Endothelial cell of umbilical vein (primary cell): ENCODE data around the gene ATP6V1E1. TPM values are rescaled to one million over a fixed set of nuclear protein-coding genes. Genes with fewer than 3 reads are reported as not detected.

Experiments
- BruUV-seq: library from RNA; stranded (reverse); fragments of 400-500 nt; replicated peaks from 2 replicates; lab custom pipeline; 2021; lab: Mats Ljungman, UMichigan
- CTCF ChIA-PET: fragments of 300-600, 350-600 bp; sonication (Branson Sonifier 250); formaldehyde crosslinking; loops from one replicate; lab custom pipeline; 2021; ENCODE audit warnings: antibody characterized with exemption, inconsistent platforms; lab: Charles Lee
- POLR2A ChIA-PET: fragments of 300-600, 350-600 bp; sonication (Branson Sonifier 250); formaldehyde crosslinking; loops from one replicate; lab custom pipeline; 2021; ENCODE audit warnings: antibody characterized with exemption, inconsistent platforms; lab: Charles Lee
- DNase-seq: peaks from one replicate; pipeline ENCODE4 v3.0.0-alpha.2; 2011; ENCODE audit warnings: low read depth, low spot score
- FAIRE-seq: peaks from 2 replicates; lab custom pipeline; 2011; peaks lifted over from hg19 to GRCh38; lab: Jason Lieb, UNC
- H2AFZ ChIP-seq: 2 replicates; pipeline ENCODE4 v1.6.0; 2012; ENCODE audit warnings: low read depth, low read length, control low read depth, inconsistent platforms
- H3K27ac ChIP-seq: 2 replicates; pipeline ENCODE4 v1.5.1; 2011; ENCODE audit warnings: low read depth, mild to moderate bottlenecking, control low read depth, low read length, moderate library complexity; ENCODE audit not compliant: insufficient read depth
- H3K27me3 ChIP-seq, 2 experiments: 2 replicates each; pipeline versions ENCODE4 v1.6.0 to v1.6.1; 2011; ENCODE audit warnings: low read length in 2 of 2, mixed read lengths in 1 of 2; ENCODE audit not compliant: control insufficient read depth in 2 of 2, insufficient read depth in 2 of 2
- H3K36me3 ChIP-seq, 2 experiments: 2 replicates in 1 of 2; 3 replicates in 1 of 2; pipeline ENCODE4 v1.5.1; 2011; ENCODE audit warnings: low read length in 2 of 2, mild to moderate bottlenecking in 1 of 2, moderate library complexity in 1 of 2; ENCODE audit not compliant: control insufficient read depth in 2 of 2, insufficient read depth in 2 of 2; ENCODE audit errors: extremely low read depth in 1 of 2
- H3K4me1 ChIP-seq: 3 replicates; pipeline ENCODE4 v1.5.1; 2011; ENCODE audit warnings: mild to moderate bottlenecking, low read length; ENCODE audit not compliant: control insufficient read depth, insufficient read depth; ENCODE audit errors: extremely low read depth
- H3K4me2 ChIP-seq: 2 replicates; pipeline ENCODE4 v1.6.1; 2011; ENCODE audit warnings: low read length, control low read depth, mixed read lengths; ENCODE audit not compliant: insufficient read depth
- H3K4me3 ChIP-seq, 3 experiments: fragments of 200-600 bp in 1 of 3; sonication (generic), shearing (Covaris generic) in 1 of 3; replicated peaks in 1 of 3; 2 replicates each; pipeline ENCODE4 v1.5.1; 2011 to 2016; ENCODE audit warnings: control low read depth in 3 of 3, low read length in 3 of 3, mild to moderate bottlenecking in 2 of 3, inconsistent platforms in 1 of 3, low read depth in 1 of 3, moderate library complexity in 1 of 3; ENCODE audit not compliant: insufficient read depth in 1 of 3
- H3K79me2 ChIP-seq: 2 replicates; pipeline ENCODE4 v1.6.0; 2012; ENCODE audit warnings: low read length, inconsistent platforms; ENCODE audit not compliant: control insufficient read depth, insufficient read depth
- H3K9ac ChIP-seq: replicated peaks from 2 replicates; pipeline ENCODE3; 2011; ENCODE audit warnings: low read length, control low read depth; ENCODE audit not compliant: insufficient read depth; ENCODE audit errors: extremely low read depth
- H3K9me1 ChIP-seq: replicated peaks from 3 replicates; pipeline ENCODE4 v1.6.0; 2011; ENCODE audit warnings: mild to moderate bottlenecking, low read length; ENCODE audit not compliant: control insufficient read depth, insufficient read depth; ENCODE audit errors: extremely low read depth
- H3K9me3 ChIP-seq: replicated peaks from 2 replicates; pipeline ENCODE4 v1.5.1; 2012; ENCODE audit warnings: low read length, inconsistent platforms; ENCODE audit not compliant: control insufficient read depth, insufficient read depth
- H4K20me1 ChIP-seq: replicated peaks from 2 replicates; pipeline ENCODE3; 2011; ENCODE audit warnings: mild to moderate bottlenecking, low read length; ENCODE audit not compliant: control insufficient read depth, insufficient read depth; ENCODE audit errors: extremely low read depth
- CTCF ChIP-seq, 2 donors: IDR thresholded peaks; 1 replicate in 1 of 2; 2 replicates in 1 of 2; pipeline ENCODE4 v1.5.1; 2011; ENCODE audit warnings: low read length in 2 of 2, mild to moderate bottlenecking in 2 of 2, moderate library complexity in 2 of 2, control low read depth in 1 of 2, inconsistent platforms in 1 of 2, low read depth in 1 of 2; ENCODE audit not compliant: insufficient read depth in 1 of 2; ENCODE audit errors: extremely low read depth in 1 of 2
- EZH2 ChIP-seq: IDR thresholded peaks from 2 replicates; pipeline ENCODE4 v1.6.1; 2012; ENCODE audit warnings: borderline replicate concordance, low read depth, mild to moderate bottlenecking, moderate library complexity, low read length, inconsistent platforms; ENCODE audit not compliant: severe bottlenecking
- FOS ChIP-seq: IDR thresholded peaks from 2 replicates; pipeline ENCODE4 v1.6.1; 2011; ENCODE audit warnings: mild to moderate bottlenecking, low read length, moderate library complexity, borderline replicate concordance; ENCODE audit not compliant: insufficient read depth
- GATA2 ChIP-seq: IDR thresholded peaks from 2 replicates; pipeline ENCODE4 v1.7.0; 2011; ENCODE audit warnings: low read depth, mild to moderate bottlenecking, moderate library complexity, mixed read lengths, low read length; ENCODE audit not compliant: insufficient read length, insufficient read depth
- JUN ChIP-seq: IDR thresholded peaks from 2 replicates; pipeline ENCODE4 v1.6.1; 2011; ENCODE audit warnings: borderline replicate concordance, low read depth; ENCODE audit not compliant: insufficient read length, insufficient read depth
- MAX ChIP-seq: IDR thresholded peaks from 2 replicates; pipeline ENCODE4 v1.6.1; 2011; ENCODE audit not compliant: insufficient read depth, insufficient read length
- MYC ChIP-seq: IDR thresholded peaks from one replicate; pipeline ENCODE4 v1.6.1; 2011; ENCODE audit warnings: mild to moderate bottlenecking, low read depth, low read length
- POLR2A ChIP-seq: IDR thresholded peaks from 2 replicates; pipeline ENCODE4 v1.6.1; 2012; ENCODE audit warnings: low read depth, mild to moderate bottlenecking, control low read depth, low read length
- POLR2AphosphoS5 ChIP-seq: IDR thresholded peaks from 2 replicates; pipeline ENCODE4 v1.6.1; 2012; ENCODE audit warnings: low read depth, mild to moderate bottlenecking, control low read depth, low read length, moderate library complexity; ENCODE audit not compliant: insufficient read depth
- dilution Hi-C: fragments of 300-500 bp; cut with MboI; formaldehyde crosslinking; loops from one replicate; pipeline ENCODE4 v1.15.0; 2019; ENCODE audit warnings: low sequenced_read_pairs; ENCODE audit not compliant: extremely low pct_ligation_motif_present
- intact Hi-C: fragments of 100-400 bp; cut with micrococcal nuclease; formaldehyde crosslinking; loops from one replicate; pipeline ENCODE4 v1.10.0; 2022
- polyA plus RNA-seq, 4 experiments: library from polyadenylated mRNA; depleted of rRNA in 3 of 4; stranded (reverse) in 3 of 4; unstranded in 1 of 4; fragments of >200 nt; gene quantifications; 2 replicates each; pipeline versions ENCODE4 v1.2.1 to v1.2.3, GENCODE V29; 2011 to 2012; ENCODE audit warnings: missing spikeins in 1 of 4
- total RNA-seq: library from RNA; stranded (reverse); gene quantifications from 2 replicates; pipeline ENCODE4 v1.2.3, GENCODE V29; 2021

Gene ATP6V1E1
- total and polyA plus RNA-seq, 2 donors (not counting 3 experiments of a cell fraction or from before 2014, with no cell fraction given): 95.2 to 113 TPM

GRCh38 chr22:17627961-17628405 is 566 bp downstream of the ATP6V1E1 start:
- Histone ChIP-seq H3K27me3 (no peaks in the 10 kb centered on the region), H3K27ac (peak overlapping the region; percentile 93), H3K36me3 (no peaks in the 10 kb centered on the region), H3K9me3 (no peaks in the 10 kb centered on the region), H3K4me2 (peak overlapping the region; percentile 98), H4K20me1 (peaks cover 3% of the 10 kb centered on the region), H3K9me1 (no peaks in the 10 kb centered on the region), H3K4me3 (peak overlapping the region; percentile 72 to 93 (median 92)), H3K4me1 (peaks cover 8% of the 10 kb centered on the region), H2AFZ (peak overlapping the region; percentile 88), H3K79me2 (peaks cover 42% of the 10 kb centered on the region), H3K9ac (peak overlapping the region; percentile 99)
- BruUV-seq: TSS peak; percentile 90
- FAIRE-seq (no peak), DNase-seq (no peak)
- TF ChIP-seq JUN (no peak), FOS (no peak), CTCF (IDR thresholded peaks at IDR 0.05; ENCODE audit: extremely low read depth in 1 of 2, insufficient read depth in 1 of 2, low read depth in 1 of 2, low read length in 2 of 2) (no peak), POLR2AphosphoS5 (no peak), POLR2A (no peak)
- intact Hi-C loops: loop anchor here (1.0 to 2.0 kb wide), 2 partner anchors 10 to 79 kb away; partner anchors contain the start of gene BCL2L13
- CTCF ChIA-PET: no interaction called here
- POLR2A ChIA-PET: no interaction called here
- dilution Hi-C loops: no loop called here

- Histone ChIP-seq H3K9me3 (no peaks in the 10 kb centered on the region), H3K36me3 (peaks cover 9 to 22% of the 10 kb centered on the region in 2 experiments), H3K4me1 (no peaks in the 10 kb centered on the region), H3K9ac (no peak overlapping the region), H3K27ac (no peak overlapping the region), H3K27me3 (no peaks in the 10 kb centered on the region), H3K4me2 (no peak overlapping the region), H2AFZ (no peak overlapping the region), H3K4me3 (no peak overlapping the region), H3K9me1 (no peaks in the 10 kb centered on the region), H3K79me2 (peaks cover 9% of the 10 kb centered on the region), H4K20me1 (peaks cover 2% of the 10 kb centered on the region)
- CTCF ChIA-PET: no interaction called here
- DNase-seq: no peak
- POLR2A ChIA-PET: no interaction called here
- BruUV-seq: no TSS peak
- TF ChIP-seq MYC (no peak), GATA2 (no peak), JUN (no peak), MAX (no peak), CTCF (IDR thresholded peaks at IDR 0.05; ENCODE audit: extremely low read depth in 1 of 2, insufficient read depth in 1 of 2, low read depth in 1 of 2, low read length in 2 of 2) (no peak), POLR2AphosphoS5 (no peak), POLR2A (no peak), EZH2 (no peak), FOS (no peak)
- FAIRE-seq: no peak
- dilution Hi-C loops (no loop called here), intact Hi-C loops (no loop called here)
Observed at GRCh38 chr22:17613280-17613679, 15.3 kb downstream of the ATP6V1E1 start.
